H9 (cell line): ENCODE data around the gene ZNF407. TPM values are rescaled to one million over a fixed set of nuclear protein-coding genes. Genes with fewer than 3 reads are reported as not detected.

Experiments
- DNase-seq: peaks from one replicate; pipeline ENCODE4 v3.0.0-alpha.2; 2017
- H2AFZ ChIP-seq: one replicate; pipeline ENCODE4 v1.6.1; 2013; ENCODE audit warnings: mild to moderate bottlenecking, low read length, control low read depth, moderate library complexity
- H2AK5ac ChIP-seq: 2 replicates; pipeline ENCODE4 v1.6.1; 2013; ENCODE audit warnings: low read length, control low read depth, mixed read lengths; ENCODE audit not compliant: insufficient read length
- H2BK120ac ChIP-seq: one replicate; pipeline ENCODE4 v1.6.1; 2013; ENCODE audit warnings: low read depth, mild to moderate bottlenecking, low read length, control low read depth, inconsistent platforms; ENCODE audit not compliant: poor library complexity, severe bottlenecking
- H2BK12ac ChIP-seq: 2 replicates; pipeline ENCODE4 v1.6.1; 2013; ENCODE audit warnings: low read length, control low read depth, mixed read lengths, low read depth; ENCODE audit not compliant: insufficient read length
- H2BK15ac ChIP-seq: 2 replicates; pipeline ENCODE4 v1.6.1; 2013; ENCODE audit warnings: low read depth, low read length, control low read depth
- H2BK20ac ChIP-seq: one replicate; pipeline ENCODE4 v1.6.1; 2013; ENCODE audit warnings: low read depth, mild to moderate bottlenecking, low read length, control low read depth, inconsistent platforms; ENCODE audit not compliant: poor library complexity, severe bottlenecking
- H2BK5ac ChIP-seq: 2 replicates; pipeline ENCODE4 v1.6.1; 2013; ENCODE audit warnings: low read length, control low read depth, mixed read lengths; ENCODE audit not compliant: insufficient read length
- H3K14ac ChIP-seq: 2 replicates; pipeline ENCODE4 v1.6.1; 2013; ENCODE audit warnings: low read length, control low read depth; ENCODE audit not compliant: insufficient read depth
- H3K18ac ChIP-seq: 2 replicates; pipeline ENCODE4 v1.6.1; 2013; ENCODE audit warnings: low read depth, mild to moderate bottlenecking, mixed read lengths, low read length, control low read depth; ENCODE audit not compliant: insufficient read length
- H3K23ac ChIP-seq: 2 replicates; pipeline ENCODE4 v1.6.1; 2013; ENCODE audit warnings: low read length, control low read depth, mixed read lengths, low read depth; ENCODE audit not compliant: insufficient read length
- H3K23me2 ChIP-seq: 2 replicates; pipeline ENCODE4 v1.6.1; 2013; ENCODE audit warnings: low read depth, mild to moderate bottlenecking, mixed read lengths, low read length, control low read depth; ENCODE audit not compliant: insufficient read length, poor library complexity, severe bottlenecking
- H3K27ac ChIP-seq: 2 replicates; pipeline ENCODE4 v1.5.1; 2013; ENCODE audit warnings: low read length, control low read depth, mixed read lengths, low read depth; ENCODE audit not compliant: insufficient read length
- H3K27me3 ChIP-seq: 2 replicates; pipeline ENCODE4 v1.6.1; 2013; ENCODE audit warnings: low read length, control low read depth, inconsistent platforms; ENCODE audit not compliant: insufficient read depth
- H3K4ac ChIP-seq: 2 replicates; pipeline ENCODE4 v1.6.1; 2013; ENCODE audit warnings: low read depth, mild to moderate bottlenecking, control low read depth, inconsistent platforms, low read length, moderate library complexity
- H3K4me1 ChIP-seq: 2 replicates; pipeline ENCODE4 v1.6.1; 2013; ENCODE audit warnings: low read length, control low read depth, inconsistent platforms; ENCODE audit not compliant: insufficient read depth
- H3K4me2 ChIP-seq: 2 replicates; pipeline ENCODE4 v1.6.1; 2013; ENCODE audit warnings: low read length, control low read depth, mixed read lengths; ENCODE audit not compliant: insufficient read length, insufficient read depth
- H3K56ac ChIP-seq: 2 replicates; pipeline ENCODE4 v1.6.1; 2013; ENCODE audit warnings: low read depth, mild to moderate bottlenecking, mixed read lengths, low read length, control low read depth; ENCODE audit not compliant: insufficient read length
- H3K79me1 ChIP-seq: 2 replicates; pipeline ENCODE4 v1.6.1; 2013; ENCODE audit warnings: low read depth, mild to moderate bottlenecking, moderate library complexity, low read length, control low read depth, inconsistent platforms; ENCODE audit not compliant: insufficient read depth, poor library complexity, severe bottlenecking
- H3K79me2 ChIP-seq: 2 replicates; pipeline ENCODE4 v1.6.1; 2013; ENCODE audit warnings: low read length, control low read depth, inconsistent platforms; ENCODE audit not compliant: insufficient read depth
- H3K9ac ChIP-seq: 2 replicates; pipeline ENCODE4 v1.6.1; 2013; ENCODE audit warnings: low read length, control low read depth, mixed read lengths; ENCODE audit not compliant: insufficient read length; ENCODE audit errors: extremely low read depth
- H3K9me3 ChIP-seq: one replicate; pipeline ENCODE4 v1.6.1; 2013; ENCODE audit warnings: low read depth, low read length, inconsistent platforms; ENCODE audit not compliant: control insufficient read depth
- H3T11ph ChIP-seq: one replicate; pipeline ENCODE4 v1.6.1; 2013; ENCODE audit warnings: mild to moderate bottlenecking, low read length, control low read depth, inconsistent platforms
- H4K20me1 ChIP-seq: one replicate; pipeline ENCODE4 v1.6.1; 2013; ENCODE audit not compliant: control insufficient read depth, insufficient read length, insufficient read depth
- H4K5ac ChIP-seq: 2 replicates; pipeline ENCODE4 v1.6.1; 2013; ENCODE audit warnings: low read depth, mild to moderate bottlenecking, mixed read lengths, low read length, control low read depth; ENCODE audit not compliant: insufficient read length
- H4K8ac ChIP-seq: replicated peaks from 2 replicates; pipeline ENCODE4 v1.6.1; 2013; ENCODE audit warnings: low read length, control low read depth, mixed read lengths, low read depth; ENCODE audit not compliant: insufficient read length
- H4K91ac ChIP-seq: 2 replicates; pipeline ENCODE4 v1.6.1; 2013; ENCODE audit warnings: low read depth, mild to moderate bottlenecking, moderate library complexity, mixed read lengths, low read length, control low read depth; ENCODE audit not compliant: insufficient read length
- H3K27ac Mint-ChIP-seq, 3 experiments: 2 replicates in 2 of 3; 3 replicates in 1 of 3; pipeline ENCODE4 v1.8.0; 2020 to 2021; ENCODE audit warnings: mixed read lengths in 3 of 3, mild to moderate bottlenecking in 1 of 3, moderate library complexity in 1 of 3
- H3K27me3 Mint-ChIP-seq: 2 replicates; pipeline ENCODE4 v1.8.0; 2021; ENCODE audit warnings: low read depth, mild to moderate bottlenecking, moderate library complexity, mixed read lengths
- H3K36me3 Mint-ChIP-seq, 3 experiments: 2 replicates in 2 of 3; 3 replicates in 1 of 3; pipeline ENCODE4 v1.8.0; 2020 to 2021; ENCODE audit warnings: low read depth in 3 of 3, mixed read lengths in 3 of 3; ENCODE audit not compliant: insufficient read depth in 1 of 3
- H3K4me1 Mint-ChIP-seq, 2 experiments: 2 replicates each; pipeline ENCODE4 v1.8.0; 2020; ENCODE audit warnings: mixed read lengths in 2 of 2
- H3K4me3 Mint-ChIP-seq, 2 experiments: 2 replicates in 1 of 2; 3 replicates in 1 of 2; pipeline ENCODE4 v1.8.0; 2020 to 2021; ENCODE audit warnings: mild to moderate bottlenecking in 2 of 2, mixed read lengths in 2 of 2, moderate library complexity in 1 of 2
- H3K9me3 Mint-ChIP-seq, 2 experiments: 2 replicates in 1 of 2; 3 replicates in 1 of 2; pipeline ENCODE4 v1.8.0; 2020; ENCODE audit warnings: mild to moderate bottlenecking in 2 of 2, mixed read lengths in 2 of 2, moderate library complexity in 1 of 2
- CTCF ChIP-seq: fragments of 200-600 bp; sonication (generic); conservative IDR thresholded peaks from 3 replicates; pipeline ENCODE4 v1.8.0; 2021; ENCODE audit warnings: antibody characterized with exemption, mild to moderate bottlenecking
- WGBS: extraction: QIAGEN DNeasy Blood & Tissue Kit; methylation state at CpG from one replicate; pipeline ENCODE4 v1.1.7; 2013; ENCODE audit warnings: missing lambda C conversion rate, low lambda C conversion rate, mixed read lengths; ENCODE audit not compliant: insufficient read length; ENCODE audit errors: extremely low coverage; 5-methylcytosine and 5-hydroxymethylcytosine counted together
- total RNA-seq: library from RNA; stranded (reverse); gene quantifications from 2 replicates; pipeline ENCODE4 v1.2.1, GENCODE V29; 2021

The ZNF407 gene
- total RNA-seq, 1 experiment from 2014 or later, result 8.7 TPM

- H3K4me1 Mint-ChIP-seq, result peaks cover 19 to 24% of the 10 kb centered on the region in 2 experiments
- H3K27ac ChIP-seq, result no peak overlapping the region
- no peak overlapping the region for H3K23ac ChIP-seq
- H4K91ac ChIP-seq, result no peak overlapping the region
- H2BK15ac ChIP-seq, result no peak overlapping the region
- no CpG with 5 or more reads among the region's 1 CpG for WGBS
- no peak overlapping the region for H4K8ac ChIP-seq
- no peaks in the 10 kb centered on the region for H3K9me3 Mint-ChIP-seq
- no peaks in the 10 kb centered on the region for H3K23me2 ChIP-seq
- no peak overlapping the region for H3K4me2 ChIP-seq
- H4K20me1 ChIP-seq, result no peaks in the 10 kb centered on the region
- no peaks in the 10 kb centered on the region for H3K79me2 ChIP-seq
- TF ChIP-seq CTCF, result no peak
- no peak overlapping the region for H2BK12ac ChIP-seq
- DNase-seq, result no peak
- H3K9ac ChIP-seq, result no peak overlapping the region
- no peaks in the 10 kb centered on the region for H3K79me1 ChIP-seq
- H2AK5ac ChIP-seq, result no peak overlapping the region
- no peak overlapping the region for H2BK120ac ChIP-seq
- H3T11ph ChIP-seq, result no peak overlapping the region
- H3K4me1 ChIP-seq, result no peaks in the 10 kb centered on the region
- H3K56ac ChIP-seq, result no peak overlapping the region
- no peak overlapping the region for H2AFZ ChIP-seq
- H3K4ac ChIP-seq, result no peak overlapping the region
- H3K36me3 Mint-ChIP-seq, result no peaks in the 10 kb centered on the region
- H3K9me3 ChIP-seq, result no peaks in the 10 kb centered on the region
- no peak overlapping the region for H2BK5ac ChIP-seq
- H2BK20ac ChIP-seq, result no peak overlapping the region
- H3K18ac ChIP-seq, result no peak overlapping the region
- H4K5ac ChIP-seq, result no peak overlapping the region
- H3K27me3 Mint-ChIP-seq, result no peaks in the 10 kb centered on the region
- no peak overlapping the region for H3K27ac Mint-ChIP-seq
- H3K27me3 ChIP-seq, result no peaks in the 10 kb centered on the region
- H3K14ac ChIP-seq, result no peak overlapping the region
- H3K4me3 Mint-ChIP-seq, result no peak overlapping the region
Observed at GRCh38 chr18:74714120-74714519, 116.5 kb downstream of the ZNF407 start.
